Hepatocyte (in vitro differentiated cells): ENCODE measurements around the gene TMEM106C.

Source experiments
- EZH2 ChIP-seq: fragments of 200-600 bp; sonication (generic); IDR thresholded peaks from 2 replicates; pipeline ENCODE4 v1.6.1; 2016; ENCODE audit warnings: antibody characterized with exemption, mild to moderate bottlenecking, borderline replicate concordance
- EZH2phosphoT487 ChIP-seq: fragments of 200-600 bp; sonication (generic); IDR thresholded peaks from one replicate; pipeline ENCODE4 v1.6.1; 2018; ENCODE audit warnings: antibody characterized with exemption, mild to moderate bottlenecking, low read depth, moderate library complexity; ENCODE audit not compliant: unreplicated experiment, severe bottlenecking
- TF ChIP-seq, protein P1 (sequence below): fragments of 200-600 bp; sonication (generic); IDR thresholded peaks from 2 replicates; pipeline ENCODE4 v1.5.1; 2016; ENCODE audit warnings: antibody characterized with exemption, mild to moderate bottlenecking; ENCODE audit not compliant: poor library complexity

DNA sequence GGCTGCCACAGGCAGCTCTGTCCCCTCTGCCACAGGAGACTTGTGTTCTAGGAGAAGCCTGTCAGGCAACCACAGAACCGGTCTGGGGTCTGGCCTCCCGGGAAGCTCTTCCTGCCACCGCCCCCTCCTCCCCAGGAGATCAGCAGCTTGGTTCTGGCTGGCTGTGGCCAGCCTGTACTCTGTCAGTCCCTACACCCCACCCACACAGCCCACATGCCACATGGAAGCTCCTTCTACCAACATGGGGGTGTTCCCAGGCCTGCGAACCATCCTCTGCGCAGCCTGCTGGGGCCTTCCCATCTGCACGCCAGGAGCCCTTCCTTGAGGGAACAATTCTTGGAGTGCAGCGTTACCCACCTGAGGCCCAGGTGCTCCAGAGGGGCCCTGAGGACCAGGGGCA, 16.8 kb downstream of the TMEM106C start:
- TF ChIP-seq, protein P1, sequence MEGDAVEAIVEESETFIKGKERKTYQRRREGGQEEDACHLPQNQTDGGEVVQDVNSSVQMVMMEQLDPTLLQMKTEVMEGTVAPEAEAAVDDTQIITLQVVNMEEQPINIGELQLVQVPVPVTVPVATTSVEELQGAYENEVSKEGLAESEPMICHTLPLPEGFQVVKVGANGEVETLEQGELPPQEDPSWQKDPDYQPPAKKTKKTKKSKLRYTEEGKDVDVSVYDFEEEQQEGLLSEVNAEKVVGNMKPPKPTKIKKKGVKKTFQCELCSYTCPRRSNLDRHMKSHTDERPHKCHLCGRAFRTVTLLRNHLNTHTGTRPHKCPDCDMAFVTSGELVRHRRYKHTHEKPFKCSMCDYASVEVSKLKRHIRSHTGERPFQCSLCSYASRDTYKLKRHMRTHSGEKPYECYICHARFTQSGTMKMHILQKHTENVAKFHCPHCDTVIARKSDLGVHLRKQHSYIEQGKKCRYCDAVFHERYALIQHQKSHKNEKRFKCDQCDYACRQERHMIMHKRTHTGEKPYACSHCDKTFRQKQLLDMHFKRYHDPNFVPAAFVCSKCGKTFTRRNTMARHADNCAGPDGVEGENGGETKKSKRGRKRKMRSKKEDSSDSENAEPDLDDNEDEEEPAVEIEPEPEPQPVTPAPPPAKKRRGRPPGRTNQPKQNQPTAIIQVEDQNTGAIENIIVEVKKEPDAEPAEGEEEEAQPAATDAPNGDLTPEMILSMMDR: no peak
- no peak for TF ChIP-seq EZH2
- no peak for TF ChIP-seq EZH2phosphoT487
